Measurements from ENCODE around the gene GPR135. TPM values are rescaled to one million over a fixed set of nuclear protein-coding genes. Genes with fewer than 3 reads are reported as not detected.

Gene GPR135
- total and polyA plus RNA-seq, 7 donors: 0.50 to 12.7 (median 5.7) TPM; not detected in 2

DNA sequence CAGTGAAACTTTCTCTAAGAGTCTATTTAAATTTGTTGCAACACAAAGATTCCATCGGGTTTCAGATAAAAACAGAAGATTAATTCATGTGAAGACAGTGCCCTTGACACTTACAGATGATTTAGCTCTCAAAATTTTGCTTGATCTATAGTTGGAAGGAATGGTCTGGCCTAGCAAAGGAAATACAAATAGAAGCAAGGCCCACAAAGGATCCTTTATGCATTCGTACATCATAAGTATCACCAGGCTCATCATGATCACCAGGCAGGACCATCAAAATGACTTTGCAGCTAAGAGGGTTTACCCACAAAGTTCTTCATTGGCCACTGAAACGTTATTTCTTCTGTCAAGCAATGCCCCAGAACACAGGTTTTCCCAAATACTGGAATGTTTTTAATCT, 43.9 kb upstream of the GPR135 start:
- WGBS, 2 donors: 92 to 95% methylated on average over 3 of the region's 3 CpGs
- peaks cover 0 to 2% (median under 1%) of the 10 kb centered on the region in 4 donors for H3K36me3 ChIP-seq
- TF ChIP-seq EP300 (IDR thresholded peaks at IDR 0.05): no peak
- TF ChIP-seq, protein P1, sequence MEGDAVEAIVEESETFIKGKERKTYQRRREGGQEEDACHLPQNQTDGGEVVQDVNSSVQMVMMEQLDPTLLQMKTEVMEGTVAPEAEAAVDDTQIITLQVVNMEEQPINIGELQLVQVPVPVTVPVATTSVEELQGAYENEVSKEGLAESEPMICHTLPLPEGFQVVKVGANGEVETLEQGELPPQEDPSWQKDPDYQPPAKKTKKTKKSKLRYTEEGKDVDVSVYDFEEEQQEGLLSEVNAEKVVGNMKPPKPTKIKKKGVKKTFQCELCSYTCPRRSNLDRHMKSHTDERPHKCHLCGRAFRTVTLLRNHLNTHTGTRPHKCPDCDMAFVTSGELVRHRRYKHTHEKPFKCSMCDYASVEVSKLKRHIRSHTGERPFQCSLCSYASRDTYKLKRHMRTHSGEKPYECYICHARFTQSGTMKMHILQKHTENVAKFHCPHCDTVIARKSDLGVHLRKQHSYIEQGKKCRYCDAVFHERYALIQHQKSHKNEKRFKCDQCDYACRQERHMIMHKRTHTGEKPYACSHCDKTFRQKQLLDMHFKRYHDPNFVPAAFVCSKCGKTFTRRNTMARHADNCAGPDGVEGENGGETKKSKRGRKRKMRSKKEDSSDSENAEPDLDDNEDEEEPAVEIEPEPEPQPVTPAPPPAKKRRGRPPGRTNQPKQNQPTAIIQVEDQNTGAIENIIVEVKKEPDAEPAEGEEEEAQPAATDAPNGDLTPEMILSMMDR (IDR thresholded peaks at IDR 0.05): no peak

DNA sequence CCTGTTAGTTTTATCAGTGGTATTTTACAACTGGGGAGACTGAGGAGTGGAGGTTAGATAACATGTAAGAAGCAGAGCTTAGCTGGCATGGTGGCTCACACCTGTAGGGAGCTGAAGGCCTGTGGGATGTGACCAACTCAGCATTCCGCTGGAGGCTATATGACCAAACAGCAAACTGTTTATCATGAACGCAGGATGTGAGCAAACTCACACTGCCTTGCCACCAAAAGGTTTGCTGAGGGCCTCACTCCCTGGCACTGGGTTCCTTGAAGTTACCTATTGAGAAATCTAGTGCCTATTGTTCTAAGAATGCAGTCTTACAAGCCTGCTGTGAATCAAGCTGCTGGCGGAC, 42.5 kb upstream of the GPR135 start:
- H3K9me3 ChIP-seq: no peaks in the 10 kb centered on the region
- TF ChIP-seq POLR2A (IDR thresholded peaks at IDR 0.05) (no peak), EP300 (IDR thresholded peaks at IDR 0.05) (no peak), POLR2AphosphoS5 (IDR thresholded peaks at IDR 0.05) (no peak)
- TF ChIP-seq, protein P1 (IDR thresholded peaks at IDR 0.05): no peak
- DNase-seq: no peak
- H3K27ac ChIP-seq: no peak overlapping the region
- H3K4me3 ChIP-seq: no peak overlapping the region
- H3K4me1 ChIP-seq: no peaks in the 10 kb centered on the region
- peaks cover 0 to 6% (median 3%) of the 10 kb centered on the region in 4 donors for H3K36me3 ChIP-seq
- intact Hi-C loops (cut with DNase I): no loop called here
- 93 to 95% methylated on average over 3 of the region's 3 CpGs for WGBS, 2 donors
- no peaks in the 10 kb centered on the region for H3K27me3 ChIP-seq

More for the DNA sequence above, 43.9 kb upstream of the GPR135 start:
- no peak overlapping the region for H3K27ac ChIP-seq
- H3K4me3 ChIP-seq: no peak overlapping the region
- H3K4me1 ChIP-seq: no peaks in the 10 kb centered on the region
- intact Hi-C loops (cut with DNase I): no loop called here
- DNase-seq: no peak
- no peaks in the 10 kb centered on the region for H3K9me3 ChIP-seq
- no peaks in the 10 kb centered on the region for H3K27me3 ChIP-seq

DNA sequence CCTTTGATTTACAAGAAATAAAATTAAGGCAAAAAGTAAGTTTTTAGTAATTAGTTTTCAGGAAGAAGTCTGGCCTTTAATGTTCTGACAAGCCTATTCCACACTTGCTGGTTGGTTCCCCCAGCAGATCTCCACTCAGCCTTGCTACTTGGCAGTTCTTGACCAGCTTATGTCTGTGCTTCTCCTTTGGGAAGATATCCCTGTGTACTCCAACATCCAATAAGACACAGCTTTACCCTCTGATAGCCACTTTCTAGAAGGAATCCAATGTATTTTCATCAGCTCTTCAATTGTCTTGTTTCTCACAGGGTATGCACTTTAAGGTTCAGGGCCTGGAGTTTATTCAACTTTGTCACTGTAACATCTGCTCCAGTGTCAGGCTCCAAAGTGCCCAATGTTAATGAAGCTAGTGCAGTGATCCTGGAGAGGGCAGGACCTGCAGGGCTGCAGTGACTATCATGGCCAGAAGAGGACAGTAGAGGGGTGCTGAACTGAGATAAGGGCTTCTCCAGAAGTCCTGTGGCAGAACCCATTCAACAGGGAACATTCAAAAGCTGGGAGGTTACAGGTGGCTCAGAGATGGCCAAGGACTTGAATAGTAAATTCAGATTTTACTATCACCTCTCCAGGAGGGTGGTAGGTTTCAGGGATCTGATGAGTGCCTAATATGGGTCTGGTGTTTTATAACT, 42.0 kb upstream of the GPR135 start:
- H3K27me3 ChIP-seq: no peaks in the 10 kb centered on the region
- no peaks in the 10 kb centered on the region for H3K9me3 ChIP-seq
- no peak overlapping the region for H3K4me3 ChIP-seq
- H3K4me1 ChIP-seq: no peaks in the 10 kb centered on the region
- no peak overlapping the region for H3K27ac ChIP-seq
- peaks cover 0 to 6% (median 3%) of the 10 kb centered on the region in 4 donors for H3K36me3 ChIP-seq
- intact Hi-C loops (cut with DNase I): no loop called here
- no peak for DNase-seq
- no peak for TF ChIP-seq EP300 (IDR thresholded peaks at IDR 0.05)
- TF ChIP-seq, protein P1 (IDR thresholded peaks at IDR 0.05): peak in 3 of 4 experiments; percentile 49 to 54 (median 54)
- no peak for TF ChIP-seq POLR2AphosphoS5 (IDR thresholded peaks at IDR 0.05)

DNA sequence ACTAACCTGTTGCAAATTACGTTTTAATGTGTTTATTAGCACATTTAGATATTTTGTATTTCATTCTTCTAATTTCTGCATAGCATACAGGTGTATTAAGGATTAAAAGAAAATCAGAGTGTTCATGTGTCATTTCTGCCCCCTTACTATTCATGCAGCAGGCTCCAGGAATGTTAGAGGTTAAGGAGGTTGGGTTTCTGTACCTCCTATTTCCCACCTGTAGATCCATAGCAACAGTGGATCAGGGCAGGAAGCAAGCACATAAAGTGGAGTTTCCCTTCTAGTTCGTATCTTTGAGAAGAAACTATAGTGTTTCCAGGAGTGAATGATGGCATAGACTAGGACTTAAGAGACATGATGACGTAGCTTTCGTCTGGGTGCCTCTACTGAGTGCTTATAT, 38.1 kb upstream of the GPR135 start:
- no peak overlapping the region for H3K4me3 ChIP-seq
- peaks cover 0 to 22% (median 3%) of the 10 kb centered on the region in 4 donors for H3K36me3 ChIP-seq
- TF ChIP-seq POLR2A (IDR thresholded peaks at IDR 0.05) (no peak), POLR2AphosphoS5 (IDR thresholded peaks at IDR 0.05) (no peak), EP300 (IDR thresholded peaks at IDR 0.05) (no peak)
- TF ChIP-seq, protein P1 (IDR thresholded peaks at IDR 0.05): no peak
- WGBS, 2 donors: 79 to 90% methylated on average over 4 of the region's 4 CpGs
- H3K4me1 ChIP-seq: peaks cover 0 to 10% (median 3%) of the 10 kb centered on the region in 4 donors
- H3K27me3 ChIP-seq: no peaks in the 10 kb centered on the region
- intact Hi-C loops (cut with DNase I): no loop called here
- H3K9me3 ChIP-seq: no peaks in the 10 kb centered on the region
- no peak for DNase-seq
- H3K27ac ChIP-seq: no peak overlapping the region

DNA sequence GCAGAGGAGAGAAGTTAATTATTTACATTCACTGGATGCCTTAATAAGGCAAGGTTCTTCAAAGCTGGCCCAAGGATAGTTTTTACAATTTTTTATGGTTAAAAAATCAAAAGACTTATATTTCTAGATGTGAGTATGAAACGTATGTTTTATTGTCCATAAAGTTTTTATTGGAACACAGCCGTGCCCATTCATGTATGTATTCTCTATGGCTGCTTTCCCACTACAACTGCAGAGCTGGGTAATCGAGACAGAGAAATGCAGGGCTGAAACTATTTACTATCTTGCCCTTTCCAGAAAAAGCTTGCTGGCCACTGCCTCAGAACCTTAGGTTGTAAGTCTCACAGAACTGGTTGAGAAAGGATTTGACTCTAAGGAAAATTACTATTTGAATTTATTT, 35.6 kb upstream of the GPR135 start:
- whole genome bisulfite sequencing, 2 donors: 19 to 61% methylated on average over 3 of the region's 3 CpGs
- H3K4me1 ChIP-seq: peaks cover 0 to 10% (median 3%) of the 10 kb centered on the region in 4 donors
- H3K4me3 ChIP-seq: no peak overlapping the region
- H3K27ac ChIP-seq: no peak overlapping the region
- no peak for DNase-seq
- no peaks in the 10 kb centered on the region for H3K9me3 ChIP-seq
- peaks cover 0 to 39% (median 6%) of the 10 kb centered on the region in 4 donors for H3K36me3 ChIP-seq
- no peaks in the 10 kb centered on the region for H3K27me3 ChIP-seq
- intact Hi-C loops (cut with DNase I): no loop called here
- TF ChIP-seq EP300 (IDR thresholded peaks at IDR 0.05) (no peak), POLR2AphosphoS5 (IDR thresholded peaks at IDR 0.05) (no peak), POLR2A (IDR thresholded peaks at IDR 0.05) (no peak)
- TF ChIP-seq, protein P1 (IDR thresholded peaks at IDR 0.05): no peak
